Colonic mucosa (tissue), 4 donors: ENCODE data around the gene TMCC2. TPM values are rescaled to one million over a fixed set of nuclear protein-coding genes. Genes with fewer than 3 reads are reported as not detected.

Experiments
- DNase-seq: peaks from one replicate; pipeline ENCODE4 v3.0.0-alpha.2; 2020
- H3K27ac ChIP-seq: fragments of 200-600 bp; one replicate; pipeline ENCODE4 v1.8.0; 2021
- H3K27me3 ChIP-seq: fragments of 200-600 bp; one replicate; pipeline ENCODE4 v1.8.0; 2021
- H3K36me3 ChIP-seq: fragments of 200-600 bp; one replicate; pipeline ENCODE4 v1.8.0; 2021
- H3K4me1 ChIP-seq: fragments of 200-600 bp; one replicate; pipeline ENCODE4 v1.8.0; 2021; ENCODE audit warnings: mild to moderate bottlenecking
- H3K4me3 ChIP-seq: fragments of 200-600 bp; one replicate; pipeline ENCODE4 v1.8.0; 2021
- H3K9ac ChIP-seq, 2 donors: one replicate each; pipeline ENCODE4 v1.7.0; 2013; ENCODE audit warnings: control low read depth in 2 of 2, low read depth in 2 of 2, low read length in 2 of 2
- H3K9me3 ChIP-seq: fragments of 200-600 bp; one replicate; pipeline ENCODE4 v1.8.0; 2021
- intact Hi-C: fragments of 100-400 bp; cut with DNase I; formaldehyde crosslinking; loops from one replicate; pipeline ENCODE4 v1.14.1; 2022
- total RNA-seq, 2 donors: library from RNA; stranded (reverse); fragmentation: NEBNext Ultra II Directional in 1 of 2; extraction: Animal tissue kit (Norgen Biotek cat#: 25700) in 1 of 2; gene quantifications; one replicate each; pipeline ENCODE4 v1.2.1, GENCODE V29; 2021
- TF ChIP-seq, protein P1 (sequence below): fragments of 200-600 bp; IDR thresholded peaks from one replicate; pipeline ENCODE4 v1.8.0; 2022; ENCODE audit warnings: antibody characterized with exemption, mild to moderate bottlenecking
- donor health status: healthy.
- donor health status: DM: no; HTN: no; CAD: no.
- donor health status: DM: no; HTN: no; CAD: no.

TMCC2 gene
- total RNA-seq, 2 donors from 2014 or later = 0.25 to 0.88 TPM

- Histone ChIP-seq H3K4me1 (no peaks in the 10 kb centered on the region), H3K9me3 (no peaks in the 10 kb centered on the region), H3K9ac (no peak overlapping the region), H3K4me3 (no peak overlapping the region), H3K36me3 (no peaks in the 10 kb centered on the region), H3K27ac (no peak overlapping the region), H3K27me3 (no peaks in the 10 kb centered on the region)
- TF ChIP-seq, protein P1, sequence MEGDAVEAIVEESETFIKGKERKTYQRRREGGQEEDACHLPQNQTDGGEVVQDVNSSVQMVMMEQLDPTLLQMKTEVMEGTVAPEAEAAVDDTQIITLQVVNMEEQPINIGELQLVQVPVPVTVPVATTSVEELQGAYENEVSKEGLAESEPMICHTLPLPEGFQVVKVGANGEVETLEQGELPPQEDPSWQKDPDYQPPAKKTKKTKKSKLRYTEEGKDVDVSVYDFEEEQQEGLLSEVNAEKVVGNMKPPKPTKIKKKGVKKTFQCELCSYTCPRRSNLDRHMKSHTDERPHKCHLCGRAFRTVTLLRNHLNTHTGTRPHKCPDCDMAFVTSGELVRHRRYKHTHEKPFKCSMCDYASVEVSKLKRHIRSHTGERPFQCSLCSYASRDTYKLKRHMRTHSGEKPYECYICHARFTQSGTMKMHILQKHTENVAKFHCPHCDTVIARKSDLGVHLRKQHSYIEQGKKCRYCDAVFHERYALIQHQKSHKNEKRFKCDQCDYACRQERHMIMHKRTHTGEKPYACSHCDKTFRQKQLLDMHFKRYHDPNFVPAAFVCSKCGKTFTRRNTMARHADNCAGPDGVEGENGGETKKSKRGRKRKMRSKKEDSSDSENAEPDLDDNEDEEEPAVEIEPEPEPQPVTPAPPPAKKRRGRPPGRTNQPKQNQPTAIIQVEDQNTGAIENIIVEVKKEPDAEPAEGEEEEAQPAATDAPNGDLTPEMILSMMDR = no peak
- intact Hi-C loops = loop anchor here (10.0 kb wide), 1 partner anchor 114 kb away; no protein-coding TSS in a partner anchor
- no peak for DNase-seq
Measured at GRCh38 chr1:205258719-205259118, 31.0 kb downstream of the TMCC2 start.

- Histone ChIP-seq H3K9ac (no peak overlapping the region), H3K4me1 (no peaks in the 10 kb centered on the region)
Measured at GRCh38 chr1:205259324-205259832, 31.6 kb downstream of the TMCC2 start.

DNA sequence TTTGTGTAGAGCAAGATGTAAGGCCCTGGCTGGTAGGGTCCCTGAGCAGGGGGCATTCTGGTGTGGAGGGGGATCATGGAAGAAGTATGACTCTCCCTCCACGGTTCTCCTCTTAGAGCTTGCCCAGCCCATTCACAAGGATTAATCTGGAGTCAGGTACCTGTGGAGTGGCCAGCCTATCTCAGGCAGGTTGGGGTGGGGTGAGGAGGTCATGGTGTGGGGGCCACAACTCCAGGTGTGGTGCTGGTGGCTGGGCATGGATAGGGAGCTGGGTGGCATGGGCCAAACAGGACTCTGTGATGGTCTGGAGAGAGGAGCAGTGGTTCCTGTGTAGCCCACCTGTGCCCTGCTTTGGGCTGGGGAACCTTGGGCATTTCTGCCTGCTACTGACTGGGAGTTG lies 32.3 kb downstream of the TMCC2 start:
- no peak for DNase-seq
- Histone ChIP-seq H3K4me1 (no peaks in the 10 kb centered on the region), H3K27ac (no peak overlapping the region), H3K4me3 (no peak overlapping the region), H3K27me3 (no peaks in the 10 kb centered on the region), H3K9ac (no peak overlapping the region), H3K36me3 (no peaks in the 10 kb centered on the region), H3K9me3 (no peaks in the 10 kb centered on the region)
- TF ChIP-seq, protein P1 = no peak
- intact Hi-C loops = loop anchor here (10.0 kb wide), 1 partner anchor 115 kb away; no protein-coding TSS in a partner anchor

More at GRCh38 chr1:205259324-205259832, 31.6 kb downstream of the TMCC2 start:
- no peaks in the 10 kb centered on the region for H3K9me3 ChIP-seq
- H3K27ac ChIP-seq = no peak overlapping the region
- no peak for DNase-seq
- no peak overlapping the region for H3K4me3 ChIP-seq
- H3K36me3 ChIP-seq = no peaks in the 10 kb centered on the region
- TF ChIP-seq, protein P1 = no peak
- intact Hi-C loops = loop anchor here (10.0 kb wide), 1 partner anchor 115 kb away; no protein-coding TSS in a partner anchor
- no peaks in the 10 kb centered on the region for H3K27me3 ChIP-seq

DNA sequence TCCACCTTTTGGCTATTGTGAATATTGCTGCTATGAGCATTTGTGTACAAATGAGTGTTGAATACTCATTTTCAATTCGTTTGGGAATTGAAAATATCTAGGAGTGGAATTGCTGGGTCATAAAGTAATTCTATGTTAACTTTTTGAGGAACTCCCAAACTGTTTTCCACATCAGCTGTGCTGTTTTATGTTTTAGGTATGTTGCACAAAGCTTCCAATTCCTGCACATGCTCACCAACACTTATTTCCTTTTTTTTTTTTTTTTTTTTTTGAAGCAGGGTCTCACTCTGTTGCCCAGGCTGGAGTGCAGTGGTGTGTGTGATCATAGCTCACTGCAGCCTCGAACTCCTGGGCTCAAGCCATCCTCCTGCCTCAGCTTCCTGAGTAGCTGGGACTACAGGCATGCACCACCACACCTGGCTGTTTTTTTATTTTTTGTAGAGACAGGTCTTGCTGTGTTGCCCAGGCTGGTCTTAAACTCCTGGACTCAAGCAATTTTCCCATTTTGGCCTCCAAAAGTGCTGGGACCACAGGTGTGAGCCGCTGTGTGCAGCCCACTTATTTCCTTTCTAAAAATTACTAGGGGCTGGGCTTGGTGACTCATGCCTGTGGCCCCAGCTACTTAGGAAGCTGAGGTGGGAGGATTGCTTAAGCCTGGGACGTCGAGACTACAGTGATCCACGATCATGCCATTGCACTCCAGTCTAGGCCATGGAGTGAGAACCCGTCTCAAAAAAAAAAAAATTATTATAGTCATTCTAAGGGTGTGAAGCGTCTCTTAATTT lies 33.4 kb downstream of the TMCC2 start:
- Histone ChIP-seq H3K9ac (no peak overlapping the region), H3K4me3 (no peak overlapping the region), H3K27ac (no peak overlapping the region), H3K36me3 (no peaks in the 10 kb centered on the region), H3K9me3 (no peaks in the 10 kb centered on the region), H3K27me3 (no peaks in the 10 kb centered on the region), H3K4me1 (no peaks in the 10 kb centered on the region)
- TF ChIP-seq, protein P1 = no peak
- no peak for DNase-seq
- intact Hi-C loops = no loop called here

DNA sequence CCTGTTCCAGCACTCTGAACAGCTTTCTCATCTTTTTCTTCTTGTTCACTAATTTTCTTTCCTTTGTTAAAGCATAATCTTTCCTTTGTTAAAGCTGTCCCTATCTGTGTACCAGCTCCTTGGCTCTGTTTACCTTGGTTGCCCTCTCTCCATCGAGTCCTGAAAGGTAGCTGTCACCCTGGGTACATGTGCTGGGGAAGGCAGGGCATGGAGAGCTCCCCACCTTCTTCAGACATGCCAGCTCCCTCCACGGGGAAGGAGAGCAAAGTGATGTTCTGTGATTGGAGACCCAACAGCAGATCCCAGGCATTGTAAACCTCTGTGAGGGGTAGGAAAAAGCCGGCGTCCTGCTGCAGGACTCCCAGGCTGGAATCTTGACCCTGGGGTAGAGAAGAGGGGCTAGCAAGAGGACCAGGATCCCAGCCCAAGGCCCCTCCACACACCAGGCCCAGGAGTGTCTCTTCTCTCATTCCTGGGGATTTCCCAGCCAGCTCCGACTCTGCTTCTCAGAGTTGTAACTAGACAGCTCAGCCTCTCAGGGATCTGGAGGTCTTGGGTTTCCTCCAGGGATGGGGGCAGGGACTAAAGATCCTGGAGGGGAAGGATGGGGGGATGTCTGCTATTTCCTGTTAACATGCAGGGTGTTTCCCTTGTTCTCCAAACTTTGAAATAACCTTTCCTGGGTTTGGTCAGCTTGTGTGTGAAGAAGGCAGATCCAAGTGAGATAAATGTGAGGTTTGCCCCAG lies 34.4 kb downstream of the TMCC2 start:
- no peaks in the 10 kb centered on the region for H3K36me3 ChIP-seq
- H3K9ac ChIP-seq = no peak overlapping the region
- no peaks in the 10 kb centered on the region for H3K4me1 ChIP-seq
- no peak overlapping the region for H3K4me3 ChIP-seq
- TF ChIP-seq, protein P1 = no peak
- H3K9me3 ChIP-seq = no peaks in the 10 kb centered on the region
- H3K27ac ChIP-seq = no peak overlapping the region
- no peaks in the 10 kb centered on the region for H3K27me3 ChIP-seq
- intact Hi-C loops = no loop called here
- no peak for DNase-seq
